OCI-LY1 (cell line): ENCODE data around the gene IL21R.

Experiments used
- CTCF ChIP-seq: fragments of 200-600 bp; sonication (generic), shearing (Covaris generic); IDR thresholded peaks from 2 replicates; pipeline ENCODE4 v1.5.1; 2017; ENCODE audit warnings: mild to moderate bottlenecking, antibody characterized with exemption, low read length, moderate library complexity, mixed read lengths
- EZH2 ChIP-seq: fragments of 200-600 bp; sonication (generic), shearing (Covaris generic); IDR thresholded peaks from 2 replicates; pipeline ENCODE4 v1.8.0; 2017; ENCODE audit warnings: borderline replicate concordance, mixed run types, mild to moderate bottlenecking, antibody characterized with exemption, low read length, moderate library complexity, mixed read lengths

- TF ChIP-seq CTCF, result no peak
- TF ChIP-seq EZH2, result no peak
These were observed 592 bp downstream of the IL21R start for GRCh38 chr16:27402569-27402963.
